Ureter (tissue), 1 donor: Measurements from ENCODE around the gene EN2. TPM values are rescaled to one million over a fixed set of nuclear protein-coding genes. Genes with fewer than 3 reads are reported as not detected.
"Not testable (repeated sequence)": the region's sequence is repeated elsewhere in the genome, so short reads cannot be mapped to it uniquely, and the experiment has no call there.

Experiments used
- DNase-seq: peaks from one replicate; pipeline ENCODE4 v3.0.0-alpha.2; 2020; ENCODE audit warnings: low spot score
- total RNA-seq: library from RNA; stranded (reverse); gene quantifications from one replicate; pipeline ENCODE4 v1.2.4, GENCODE V29; 2023
- donor health status: DM: yes; HTN: yes; CAD: no.

EN2 gene
- total RNA-seq, 1 donor from 2014 or later: not detected

DNA sequence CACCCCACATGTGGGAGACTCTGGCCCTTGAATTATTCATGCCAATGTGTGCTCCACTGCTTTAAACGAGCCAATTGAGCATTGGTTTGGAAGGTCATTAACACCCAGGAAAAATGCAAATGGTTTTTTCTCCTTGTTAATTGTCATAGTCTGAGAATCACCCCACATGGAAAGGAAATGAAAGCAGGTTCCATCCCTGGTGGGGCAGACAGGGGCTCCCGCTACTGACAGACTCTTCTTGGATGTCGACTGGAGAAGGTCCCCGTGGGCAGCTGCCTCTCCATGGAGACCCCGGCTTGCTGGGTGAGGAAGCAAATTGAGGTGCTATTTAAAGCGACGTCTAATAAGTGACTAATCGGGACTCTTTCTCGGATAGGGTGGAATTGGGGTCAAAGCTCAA is 32.0 kb upstream of the EN2 start:
- no peak for DNase-seq

DNA sequence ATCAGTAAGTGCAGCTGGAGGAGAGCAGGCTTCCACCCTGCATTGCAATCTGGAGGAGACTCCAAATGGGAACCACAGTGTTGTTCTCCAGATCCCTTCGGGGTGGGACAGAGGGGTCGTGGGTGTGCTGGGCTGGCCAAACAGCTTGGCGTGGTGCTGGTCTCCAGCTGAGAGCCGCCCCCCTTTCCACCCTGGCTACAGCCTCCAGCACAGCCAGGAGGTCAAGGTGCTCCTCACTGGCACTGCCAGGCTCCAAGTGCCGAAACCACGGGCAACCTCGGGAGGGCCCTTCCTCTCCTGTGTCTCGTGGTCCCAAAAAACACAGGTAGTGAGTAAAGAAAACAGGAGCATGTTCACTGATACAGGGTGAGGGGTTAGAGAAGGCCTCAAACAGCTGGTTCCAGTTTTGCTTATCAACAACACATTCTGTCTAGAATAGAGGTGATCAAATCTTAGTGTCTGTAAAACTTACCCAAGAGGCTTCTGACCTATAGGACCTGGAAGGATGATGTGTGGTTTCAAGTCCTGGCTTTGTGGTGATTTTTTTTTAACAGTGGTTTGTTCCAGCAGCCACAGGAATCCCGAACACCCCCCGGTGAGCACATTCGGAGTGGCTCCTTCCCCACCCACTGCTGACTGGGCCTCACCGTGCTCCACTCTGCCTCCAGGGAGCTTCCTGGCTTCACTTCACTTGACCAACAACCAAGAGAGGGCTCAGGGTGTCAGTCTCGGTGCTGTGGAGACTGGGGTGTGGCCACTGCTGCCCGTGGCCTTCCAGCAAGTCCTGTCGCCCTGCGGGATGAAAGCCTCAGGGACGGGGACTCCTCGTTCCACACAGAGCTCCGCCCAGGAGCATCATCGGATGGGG is 31.2 kb upstream of the EN2 start:
- DNase-seq: no peak

DNA sequence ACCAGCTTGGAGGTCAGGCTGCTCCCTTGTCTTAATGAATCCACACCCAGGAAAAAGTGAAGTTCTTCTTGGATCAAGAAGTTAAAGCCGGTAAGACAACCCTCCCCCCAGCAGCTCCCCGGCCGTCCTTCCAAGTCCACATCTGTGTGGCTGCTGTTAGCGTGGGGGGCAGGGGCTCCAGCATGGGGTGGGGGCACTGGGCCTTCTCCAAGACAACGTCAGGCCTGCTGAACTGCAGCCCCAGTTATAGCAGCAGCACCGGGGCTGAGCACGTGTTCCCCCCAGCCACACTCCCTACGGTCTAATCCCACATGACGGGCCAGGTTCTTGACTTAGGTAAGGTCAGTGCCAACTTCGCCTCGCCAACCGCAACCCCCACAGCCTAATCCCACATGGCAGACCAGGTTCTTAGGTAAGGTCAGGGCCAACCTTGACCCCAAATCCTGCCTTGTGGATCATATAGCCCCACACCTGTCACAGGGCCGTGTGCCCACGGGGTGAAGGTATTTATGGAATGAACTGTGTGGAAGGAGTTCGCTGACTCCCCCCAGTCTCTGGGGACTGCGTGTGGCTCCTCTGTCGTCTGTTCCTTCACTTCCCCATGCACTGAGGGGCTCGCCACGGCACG is 30.4 kb upstream of the EN2 start:
- DNase-seq: no peak

DNA sequence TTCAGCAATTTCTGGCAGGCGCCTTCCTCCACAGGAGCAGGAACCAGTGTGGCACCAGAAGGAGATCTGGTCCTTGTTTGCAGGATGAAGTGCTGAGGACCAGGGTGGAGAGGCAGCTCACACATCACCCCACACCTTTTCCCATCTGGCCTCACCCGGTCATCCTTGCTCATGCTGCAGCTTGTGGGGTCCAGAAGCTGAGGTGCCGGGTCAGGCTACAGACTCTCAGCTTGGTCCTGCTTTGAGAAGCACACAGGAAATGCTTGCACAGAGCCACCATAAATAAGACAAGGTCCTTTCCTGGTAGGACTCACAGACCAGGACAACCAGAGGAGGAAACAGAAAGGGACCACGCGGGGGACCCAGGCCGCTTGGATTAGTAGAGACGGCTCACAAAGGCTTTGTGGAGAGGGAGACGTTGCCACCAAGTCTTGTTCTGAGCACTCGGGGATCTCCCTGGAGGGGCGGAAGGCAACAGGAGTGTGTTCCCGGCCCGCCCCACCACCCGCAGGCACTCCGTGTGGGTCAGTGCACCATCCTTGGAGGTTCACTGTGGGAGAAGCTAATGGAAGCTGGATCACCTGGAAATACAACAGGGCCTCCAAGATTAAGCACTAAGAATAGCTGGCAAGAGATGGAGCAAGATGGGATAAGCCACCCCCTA is 29.6 kb upstream of the EN2 start:
- DNase-seq: no peak

DNA sequence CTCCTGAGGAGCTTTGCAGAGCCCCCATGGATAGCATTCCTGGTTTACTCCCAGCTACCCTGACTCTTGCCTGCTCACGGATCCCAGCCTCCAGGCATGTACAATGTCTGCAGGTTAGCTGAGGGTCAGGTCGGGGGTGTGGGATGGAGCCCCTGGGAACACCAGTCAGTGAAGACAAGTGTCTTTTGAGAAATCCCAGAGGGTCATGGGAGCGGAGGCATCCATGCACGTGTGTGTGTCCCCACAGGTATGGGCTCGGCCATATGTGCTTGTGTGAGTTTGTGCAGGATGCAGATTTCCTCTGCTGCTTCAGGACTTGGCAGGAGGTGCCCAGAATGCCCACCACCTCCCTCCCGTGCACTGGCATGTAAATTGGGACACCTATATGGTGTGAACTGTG is 28.3 kb upstream of the EN2 start:
- no peak for DNase-seq

DNA sequence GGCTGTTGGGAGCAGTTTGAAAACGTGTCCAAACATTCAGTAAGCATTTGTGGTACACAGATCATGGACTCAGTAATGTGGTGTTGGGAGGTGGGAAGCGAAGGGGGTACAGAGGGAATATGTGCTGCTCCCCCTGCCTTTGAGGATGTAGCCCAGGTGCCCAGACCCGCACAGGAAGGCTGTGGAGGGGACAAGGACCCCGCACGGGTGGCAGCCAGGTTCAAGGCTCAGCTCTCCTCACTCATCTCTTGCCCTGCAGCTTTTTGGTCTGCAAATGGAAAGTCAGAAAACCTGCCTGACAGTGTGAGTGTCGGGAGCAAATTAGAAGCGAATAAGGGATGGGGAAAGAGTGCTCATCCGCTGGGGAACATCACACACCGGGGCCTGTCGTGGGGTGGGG is 27.3 kb upstream of the EN2 start:
- DNase-seq: no peak

DNA sequence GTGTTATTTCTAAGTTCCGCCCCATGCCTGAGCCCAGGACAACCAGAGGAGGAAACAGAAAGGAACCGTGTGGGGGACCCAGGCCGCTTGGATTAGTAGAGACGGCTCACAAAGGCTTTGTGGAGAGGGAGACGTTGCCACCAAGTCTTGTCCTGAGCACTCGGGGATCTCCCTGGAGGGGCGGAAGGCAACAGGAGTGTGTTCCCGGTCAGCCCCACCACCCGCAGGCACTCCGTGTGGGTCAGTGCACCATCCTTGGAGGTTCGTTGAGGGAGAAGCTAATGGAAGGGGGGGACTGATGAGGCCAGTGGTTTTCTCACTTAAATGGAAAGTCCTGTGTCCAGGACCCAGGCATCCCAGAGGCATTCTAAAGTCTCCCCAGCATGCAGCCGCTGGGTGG is 26.7 kb upstream of the EN2 start:
- no peak for DNase-seq

DNA sequence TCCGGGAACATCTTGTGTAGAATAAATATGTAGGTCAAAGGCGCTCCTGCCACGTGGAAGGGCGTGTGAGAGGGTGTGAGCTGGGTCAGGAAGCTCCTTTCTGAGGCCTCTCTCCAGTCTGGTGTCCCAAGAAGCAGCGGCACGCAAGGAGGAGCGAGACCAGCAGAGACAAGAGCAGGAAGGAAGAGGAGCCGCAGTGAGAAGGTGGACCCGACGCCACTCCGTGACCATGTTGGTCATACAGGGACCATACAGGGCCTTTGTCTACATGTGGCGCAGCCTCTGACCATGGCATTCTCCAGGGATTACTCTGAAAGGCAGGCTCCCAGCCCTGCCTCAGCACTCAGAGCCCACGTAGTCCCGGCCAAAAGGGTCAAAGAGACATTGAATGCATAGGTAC is 26.2 kb upstream of the EN2 start:
- DNase-seq: no peak

DNA sequence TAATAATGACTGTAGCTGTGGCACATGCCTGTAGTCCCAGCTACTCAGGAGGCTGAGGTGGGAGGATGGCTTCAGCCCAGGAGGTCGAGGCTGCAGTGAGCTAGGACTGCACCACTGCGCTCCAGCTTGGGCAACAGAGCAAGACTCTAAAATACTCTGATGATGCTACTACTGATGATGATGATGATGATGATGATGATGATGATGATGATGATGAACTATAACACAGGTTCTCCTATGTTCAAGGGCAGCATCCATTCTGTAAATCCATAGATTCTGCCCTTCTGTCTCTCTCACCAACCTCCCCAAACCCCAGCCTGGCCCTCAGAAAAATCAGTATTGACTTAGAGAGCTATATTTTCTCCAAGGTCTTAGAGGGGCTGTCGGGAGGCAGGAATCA is 22.8 kb upstream of the EN2 start:
- DNase-seq: no peak

DNA sequence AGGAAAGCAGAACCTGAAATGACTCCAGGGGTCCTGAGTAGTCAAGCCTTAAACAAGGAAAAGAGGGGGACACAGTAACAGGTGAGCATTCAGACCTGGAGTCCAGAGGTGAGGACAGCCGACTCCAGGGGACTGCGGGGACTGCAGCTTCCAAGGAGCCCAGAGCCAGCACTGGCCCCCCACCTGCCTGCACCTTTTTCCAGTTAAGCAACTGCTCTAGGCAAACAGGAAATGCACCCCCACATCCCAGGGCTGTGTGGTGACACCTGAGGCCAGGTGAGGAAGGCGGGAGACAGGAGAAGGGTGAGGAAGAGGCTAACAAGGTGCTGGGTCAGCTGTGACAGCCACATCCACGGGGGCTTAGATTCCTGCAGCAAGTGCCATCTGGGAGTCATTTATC is 20.1 kb upstream of the EN2 start:
- DNase-seq: no peak

DNA sequence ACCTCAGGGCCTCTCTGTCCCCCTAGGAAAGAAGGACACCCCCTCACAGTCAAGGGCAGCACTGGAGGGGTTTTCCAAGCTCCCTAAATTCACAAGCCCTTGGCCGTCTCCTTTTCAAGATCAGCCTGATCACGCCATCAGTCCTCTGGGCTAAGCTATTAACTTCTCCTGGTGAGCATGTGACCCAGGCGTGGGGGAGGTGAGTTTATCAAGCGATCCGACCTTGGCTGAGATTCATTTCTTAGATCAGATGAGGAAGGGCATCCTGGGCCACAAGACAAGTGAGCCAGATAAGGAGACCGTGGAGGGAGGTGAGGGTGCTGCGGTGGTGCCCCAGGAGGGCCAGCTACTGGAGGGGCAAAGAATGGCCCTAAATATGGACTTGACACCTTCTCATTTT is 19.2 kb upstream of the EN2 start:
- no peak for DNase-seq

DNA sequence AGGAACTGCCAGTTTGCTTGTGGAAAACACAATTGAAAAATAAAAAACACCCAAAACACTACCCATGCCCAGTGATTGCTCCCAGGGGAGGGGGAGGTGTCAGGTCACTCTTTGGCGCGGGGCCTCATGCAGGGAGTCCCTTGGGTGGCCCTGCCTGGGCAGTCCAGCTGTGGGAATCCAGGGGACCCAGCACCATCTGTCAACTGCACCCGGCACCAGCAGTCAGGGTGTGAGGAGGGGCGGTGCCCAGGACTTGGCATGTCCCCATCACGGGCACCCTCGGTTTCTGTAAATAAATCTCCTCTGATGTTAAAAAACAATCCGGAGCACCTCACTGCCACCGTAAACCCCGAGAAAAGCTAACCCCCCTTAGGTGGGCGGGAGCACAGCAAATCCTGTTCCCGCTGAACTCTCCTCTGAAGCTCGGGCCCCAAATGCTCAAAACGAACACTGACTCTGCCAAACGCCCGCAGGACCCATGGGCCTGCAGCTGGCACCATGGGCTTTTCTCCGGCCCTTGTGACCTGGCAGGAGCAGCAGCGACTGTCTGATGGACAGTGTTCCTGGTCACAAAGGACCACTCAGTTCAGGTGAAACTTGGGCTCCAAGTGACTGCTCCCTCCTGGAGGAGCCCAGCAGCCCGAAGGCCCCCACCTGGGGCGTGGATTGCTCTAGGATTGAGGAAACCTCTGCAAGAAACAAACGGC is 18.5 kb upstream of the EN2 start:
- DNase-seq: no peak

DNA sequence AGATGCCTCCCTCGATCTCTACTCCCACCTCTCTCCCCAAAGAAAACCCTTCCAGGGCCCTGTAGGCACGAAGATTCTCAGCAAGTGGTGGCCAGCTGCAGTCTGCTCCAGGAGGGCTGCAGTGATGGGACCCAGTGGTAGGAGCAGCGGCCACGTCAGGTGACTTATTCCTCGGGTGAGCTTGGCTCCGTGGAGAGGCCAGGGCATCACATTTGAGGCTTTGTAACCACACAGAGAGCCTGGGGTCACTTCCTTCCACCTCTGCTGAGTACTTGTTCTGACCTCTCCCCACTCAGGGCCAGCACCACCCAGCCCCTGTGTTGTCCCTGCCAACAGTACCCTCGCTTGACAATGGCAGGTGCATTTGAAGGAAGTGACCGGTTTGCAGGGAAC is 17.9 kb upstream of the EN2 start:
- DNase-seq: no peak

DNA sequence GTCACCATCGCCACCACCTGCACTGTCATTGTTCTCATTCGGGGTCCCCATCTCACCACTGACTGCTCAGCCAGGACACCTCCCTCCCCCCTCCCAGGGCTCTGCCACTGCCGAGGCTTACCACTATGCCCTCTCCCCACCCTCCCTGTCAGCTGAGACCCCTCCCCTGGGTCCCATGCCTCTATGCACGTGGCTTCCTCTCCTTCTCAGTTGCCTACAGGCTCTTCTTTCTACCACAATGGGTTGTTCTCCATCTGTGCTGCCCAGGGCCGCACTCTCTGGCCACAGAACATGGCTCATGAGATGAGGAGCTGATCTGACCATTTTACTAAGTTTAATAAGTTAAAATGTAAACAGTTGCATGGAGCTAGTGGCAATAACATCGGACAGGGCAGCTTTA is 16.1 kb upstream of the EN2 start:
- DNase-seq: no peak

DNA sequence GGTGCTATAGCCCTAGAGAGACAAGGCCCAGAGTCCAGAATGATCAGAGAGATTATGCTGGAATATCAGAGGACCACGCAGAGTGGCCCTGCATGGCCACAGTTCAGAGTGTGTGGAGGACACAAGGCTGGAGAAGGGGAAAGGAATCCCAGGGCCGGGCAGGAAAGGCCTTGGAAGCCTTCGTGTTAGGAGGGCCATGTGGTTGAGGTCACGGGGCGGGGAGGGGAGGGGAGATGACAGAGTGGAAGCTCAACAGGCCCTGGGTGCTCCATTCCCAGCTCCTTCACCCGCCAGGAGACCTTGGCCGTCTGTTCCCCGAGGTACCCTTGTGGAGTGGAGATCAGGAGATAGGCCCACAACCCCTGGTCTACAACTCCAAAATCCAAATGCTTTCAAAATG is 13.2 kb upstream of the EN2 start:
- DNase-seq: no peak

DNA sequence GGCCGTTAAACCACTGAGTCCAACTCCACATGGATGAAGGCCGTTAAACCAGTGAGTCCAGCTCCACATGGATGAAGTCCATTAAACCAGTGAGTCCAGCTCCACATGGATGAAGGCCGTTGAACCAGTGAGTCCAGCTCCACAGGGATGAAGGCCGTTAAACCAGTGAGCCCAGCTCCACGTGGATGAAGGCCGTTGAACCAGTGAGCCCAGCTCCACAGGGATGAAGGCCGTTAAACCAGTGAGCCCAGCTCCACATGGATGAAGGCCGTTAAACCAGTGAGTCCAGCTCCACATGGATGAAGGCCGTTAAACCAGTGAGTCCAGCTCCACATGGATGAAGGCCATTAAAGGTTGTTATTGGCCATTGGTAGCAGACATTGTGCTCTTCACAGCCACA is 12.3 kb upstream of the EN2 start:
- DNase-seq: not testable (repeated sequence)

DNA sequence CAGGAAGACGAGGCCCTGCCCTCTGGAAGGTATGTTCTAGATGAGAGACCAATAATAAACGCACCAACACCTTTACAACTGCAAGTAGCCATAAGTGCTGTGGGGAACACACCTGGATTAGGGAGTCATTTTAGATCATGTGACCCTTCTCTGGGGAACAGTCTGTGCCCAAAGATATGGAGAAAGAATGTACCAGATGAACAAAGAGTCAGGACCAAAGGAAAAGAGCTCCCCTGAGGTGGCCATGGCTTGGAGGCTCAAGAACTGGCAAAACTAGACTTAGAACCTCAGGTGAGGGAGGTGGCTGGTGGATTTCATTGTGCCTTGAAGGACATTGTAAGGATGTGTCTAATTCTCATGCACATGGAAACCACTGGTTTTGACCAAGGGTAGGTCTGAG is 10.3 kb upstream of the EN2 start:
- no peak for DNase-seq

DNA sequence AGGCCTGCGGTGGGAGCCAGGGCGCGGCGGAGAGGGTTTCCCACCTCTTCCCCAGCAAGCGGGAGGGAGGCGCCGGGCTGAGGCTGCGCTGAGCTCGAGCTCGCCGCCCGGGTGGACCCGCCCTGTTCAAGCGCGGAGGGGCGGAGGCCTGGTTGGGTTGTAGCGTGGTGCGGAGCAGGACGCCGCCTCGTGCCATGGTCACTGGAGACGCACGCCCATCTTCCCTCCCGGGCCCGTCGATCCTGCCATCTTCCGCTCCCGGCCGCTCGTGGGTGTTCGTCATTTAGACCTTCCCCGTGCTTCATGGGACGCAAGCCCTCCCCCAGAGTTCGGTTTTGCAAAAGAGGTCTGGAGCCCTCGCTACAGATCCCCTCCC is 9.3 kb upstream of the EN2 start:
- DNase-seq: no peak

DNA sequence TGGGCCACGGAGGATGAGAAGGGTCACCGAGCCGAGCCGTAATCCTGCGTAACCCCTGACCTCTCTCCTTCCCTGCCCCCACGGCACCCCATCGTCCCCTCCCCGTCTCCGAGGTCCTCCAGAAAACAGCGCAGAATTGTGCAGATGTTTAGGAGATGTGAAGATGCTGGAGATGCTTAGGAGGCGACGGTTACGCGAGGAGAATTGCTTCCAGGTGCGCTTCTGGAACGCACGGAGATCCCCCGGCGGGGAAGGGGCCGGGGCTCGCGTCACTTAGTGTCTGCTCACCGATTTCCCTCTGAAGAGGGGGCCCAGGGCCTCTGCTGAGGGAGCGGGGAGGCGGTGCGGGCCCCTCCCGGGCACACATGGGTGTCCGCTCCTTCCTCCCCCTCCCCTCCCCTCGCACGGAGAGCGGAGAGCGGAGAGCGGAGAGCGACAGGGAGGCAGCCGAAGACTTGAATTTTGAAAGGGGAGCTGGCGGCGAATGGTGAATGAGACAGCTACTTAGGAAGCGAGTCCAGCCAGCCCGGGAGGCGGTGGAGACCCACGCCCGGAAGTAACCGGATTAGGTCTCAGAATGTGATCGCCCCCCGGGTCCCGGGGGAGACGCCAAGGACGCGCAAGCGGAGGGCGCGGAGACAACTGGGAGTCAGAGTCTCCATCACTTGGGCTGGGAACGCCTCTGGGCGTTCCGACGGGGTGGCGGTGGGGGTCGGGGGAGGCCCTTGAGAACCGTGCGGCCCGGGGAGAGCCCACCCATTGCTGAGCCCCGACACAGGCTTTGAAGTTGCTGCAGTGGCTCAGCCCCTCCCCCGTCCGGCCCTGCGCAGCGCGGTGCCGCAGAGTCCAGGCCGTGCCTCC is 8.7 kb upstream of the EN2 start:
- no peak for DNase-seq

DNA sequence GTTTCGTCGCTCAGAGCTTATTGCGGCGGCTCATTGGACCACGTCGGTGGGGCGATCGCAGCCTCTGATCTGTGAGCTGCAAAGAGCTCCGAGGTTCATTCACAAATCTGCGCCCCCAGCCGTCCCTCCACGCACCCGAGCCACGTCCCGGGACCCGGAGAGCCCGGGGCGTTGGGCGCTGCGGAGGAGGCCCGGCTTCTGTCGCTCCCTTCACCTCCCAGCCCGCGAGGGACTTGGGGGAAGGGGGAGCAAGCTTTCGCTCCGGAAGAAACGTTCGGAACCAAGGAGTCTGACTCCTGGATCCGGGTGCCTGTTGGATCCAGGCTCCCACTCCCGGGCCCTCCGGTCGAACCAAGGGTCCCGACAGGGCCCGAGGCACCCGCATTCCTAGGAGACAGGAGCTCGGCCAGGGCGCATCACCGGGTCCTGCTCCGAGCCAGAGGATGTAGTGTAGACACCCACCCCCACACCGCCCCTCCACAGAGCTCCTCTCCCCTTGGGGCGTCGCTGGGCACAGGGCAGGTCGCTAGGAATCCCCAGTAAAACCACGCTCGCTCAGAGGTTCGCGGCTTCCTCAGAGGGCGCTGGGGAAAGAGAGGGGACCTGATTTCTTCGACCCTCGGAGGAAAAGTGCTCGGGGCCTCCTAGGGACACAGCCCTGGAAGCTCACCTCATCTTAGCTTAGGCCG is 7.9 kb upstream of the EN2 start:
- no peak for DNase-seq

DNA sequence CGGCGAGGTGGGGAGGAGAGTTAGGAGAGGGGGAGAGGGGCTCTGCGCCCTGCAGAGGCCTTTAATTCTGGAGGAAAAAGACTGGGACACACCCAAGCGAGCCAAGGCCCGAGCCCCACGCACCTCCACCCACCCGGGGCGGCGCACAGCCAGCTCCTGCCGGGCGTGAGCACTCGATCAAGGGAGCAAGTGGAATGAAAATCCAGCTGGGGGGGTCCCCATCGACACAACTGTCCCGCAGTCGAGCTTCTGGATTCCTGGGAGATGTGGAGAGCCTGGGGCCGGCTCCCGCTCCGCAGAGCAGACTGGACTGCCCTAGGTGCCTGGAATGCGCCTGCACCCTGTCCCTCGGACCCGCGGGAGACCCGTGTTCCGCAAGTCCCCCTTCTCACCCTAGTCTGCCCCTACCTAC is 7.4 kb upstream of the EN2 start:
- DNase-seq: no peak
